ENCODE results near the gene ENPP4.
A peak's percentile ranks its signal among the peaks of the same experiment; 100 is the strongest.
"Not testable (repeated sequence)": the region's sequence is repeated elsewhere in the genome, so short reads cannot be mapped to it uniquely, and the experiment has no call there.

ENPP4 gene

GRCh38 chr6:46129629-46130511 lies at the start of gene ENPP4:
ENPP4 (plus strand) TSS chr6:46129989; CDS start chr6:46139584, 9,595 bp downstream.
- H3K4me3 ChIP-seq (ENCODE audit: low read depth, low read length) = peak within 1 kb of the TSS; percentile 71
- no peak for TF ChIP-seq CTCF (IDR thresholded peaks at IDR 0.05; ENCODE audit: borderline replicate concordance, insufficient read depth, low read depth, low read length)

- H3K4me3 ChIP-seq (ENCODE audit: low read depth, low read length) = no peak overlapping the region
- TF ChIP-seq CTCF (IDR thresholded peaks at IDR 0.05; ENCODE audit: borderline replicate concordance, insufficient read depth, low read depth, low read length) = no peak
Observed at GRCh38 chr6:46080111-46080510, 49.7 kb upstream of the ENPP4 start.

- H3K4me3 ChIP-seq (ENCODE audit: low read depth, low read length) = not testable (repeated sequence)
Observed at GRCh38 chr6:46085688-46086087, 44.1 kb upstream of the ENPP4 start.

- TF ChIP-seq CTCF (IDR thresholded peaks at IDR 0.05; ENCODE audit: borderline replicate concordance, insufficient read depth, low read depth, low read length) = peak; percentile 46; the same call in 1 of the 2 replicates
- H3K4me3 ChIP-seq (ENCODE audit: low read depth, low read length) = no peak overlapping the region
Observed at GRCh38 chr6:46090115-46091079, 39.4 kb upstream of the ENPP4 start.

GRCh38 chr6:46091080-46091478 lies 38.7 kb upstream of the ENPP4 start:
- H3K4me3 ChIP-seq (ENCODE audit: low read depth, low read length) = no peak overlapping the region
- no peak for TF ChIP-seq CTCF (IDR thresholded peaks at IDR 0.05; ENCODE audit: borderline replicate concordance, insufficient read depth, low read depth, low read length)

GRCh38 chr6:46095251-46095650 lies 34.5 kb upstream of the ENPP4 start:
- no peak overlapping the region for H3K4me3 ChIP-seq (ENCODE audit: low read depth, low read length)
- TF ChIP-seq CTCF (IDR thresholded peaks at IDR 0.05; ENCODE audit: borderline replicate concordance, insufficient read depth, low read depth, low read length) = no peak

- H3K4me3 ChIP-seq (ENCODE audit: low read depth, low read length) = no peak overlapping the region
- TF ChIP-seq CTCF (IDR thresholded peaks at IDR 0.05; ENCODE audit: borderline replicate concordance, insufficient read depth, low read depth, low read length) = no peak
Observed at GRCh38 chr6:46097366-46097765, 32.4 kb upstream of the ENPP4 start.
